GM12873 (cell line): ENCODE results near the gene KRTAP4-8.
"Not testable (repeated sequence)": the region's sequence is repeated elsewhere in the genome, so short reads cannot be mapped to it uniquely, and the experiment has no call there.

Experiments
- TF ChIP-seq, protein P1 (sequence below): IDR thresholded peaks from 2 replicates; pipeline ENCODE4 v1.5.1; 2012; ENCODE audit warnings: low read depth, mild to moderate bottlenecking, moderate library complexity, low read length, control low read depth; ENCODE audit not compliant: insufficient read depth; ENCODE audit errors: missing control alignments

The KRTAP4-8 gene

DNA sequence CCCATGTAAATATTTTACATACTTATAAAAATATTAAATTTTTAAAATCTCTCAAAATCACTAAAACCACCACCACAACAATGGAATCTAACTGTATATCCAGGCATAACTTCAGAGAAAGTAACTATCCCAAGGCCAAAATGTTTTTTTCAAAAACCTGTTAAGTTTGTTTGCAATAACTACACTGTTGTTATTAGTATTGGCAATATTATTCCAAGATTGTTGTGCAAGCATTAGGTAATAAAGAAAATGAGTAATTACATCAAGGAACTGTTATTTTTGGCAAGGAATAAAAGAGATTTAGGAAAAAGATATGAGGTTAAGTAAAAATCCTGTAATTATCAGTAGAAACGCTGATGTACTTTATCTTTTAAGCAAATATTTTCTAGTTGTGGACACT lies 29.4 kb upstream of the KRTAP4-8 start:
- TF ChIP-seq, protein P1, sequence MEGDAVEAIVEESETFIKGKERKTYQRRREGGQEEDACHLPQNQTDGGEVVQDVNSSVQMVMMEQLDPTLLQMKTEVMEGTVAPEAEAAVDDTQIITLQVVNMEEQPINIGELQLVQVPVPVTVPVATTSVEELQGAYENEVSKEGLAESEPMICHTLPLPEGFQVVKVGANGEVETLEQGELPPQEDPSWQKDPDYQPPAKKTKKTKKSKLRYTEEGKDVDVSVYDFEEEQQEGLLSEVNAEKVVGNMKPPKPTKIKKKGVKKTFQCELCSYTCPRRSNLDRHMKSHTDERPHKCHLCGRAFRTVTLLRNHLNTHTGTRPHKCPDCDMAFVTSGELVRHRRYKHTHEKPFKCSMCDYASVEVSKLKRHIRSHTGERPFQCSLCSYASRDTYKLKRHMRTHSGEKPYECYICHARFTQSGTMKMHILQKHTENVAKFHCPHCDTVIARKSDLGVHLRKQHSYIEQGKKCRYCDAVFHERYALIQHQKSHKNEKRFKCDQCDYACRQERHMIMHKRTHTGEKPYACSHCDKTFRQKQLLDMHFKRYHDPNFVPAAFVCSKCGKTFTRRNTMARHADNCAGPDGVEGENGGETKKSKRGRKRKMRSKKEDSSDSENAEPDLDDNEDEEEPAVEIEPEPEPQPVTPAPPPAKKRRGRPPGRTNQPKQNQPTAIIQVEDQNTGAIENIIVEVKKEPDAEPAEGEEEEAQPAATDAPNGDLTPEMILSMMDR = no peak

DNA sequence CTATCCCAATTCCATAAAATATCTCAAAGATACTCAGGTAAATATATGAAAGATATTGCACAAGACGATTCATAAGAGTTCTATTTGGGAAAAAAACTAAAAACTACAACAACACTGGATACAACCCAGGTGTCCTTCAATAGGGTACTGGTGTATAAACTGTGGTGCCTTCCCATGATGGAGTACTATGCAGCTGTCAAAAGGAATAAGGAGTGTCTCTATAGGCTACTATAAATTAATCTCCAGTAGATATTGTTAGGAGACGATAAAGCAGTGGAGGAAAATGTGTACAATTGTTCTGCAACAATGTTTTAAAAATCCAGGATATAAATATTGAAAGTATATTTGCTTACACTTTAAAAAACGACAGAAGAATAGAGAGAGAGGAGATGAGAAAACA lies 28.5 kb upstream of the KRTAP4-8 start:
- TF ChIP-seq, protein P1 = no peak

DNA sequence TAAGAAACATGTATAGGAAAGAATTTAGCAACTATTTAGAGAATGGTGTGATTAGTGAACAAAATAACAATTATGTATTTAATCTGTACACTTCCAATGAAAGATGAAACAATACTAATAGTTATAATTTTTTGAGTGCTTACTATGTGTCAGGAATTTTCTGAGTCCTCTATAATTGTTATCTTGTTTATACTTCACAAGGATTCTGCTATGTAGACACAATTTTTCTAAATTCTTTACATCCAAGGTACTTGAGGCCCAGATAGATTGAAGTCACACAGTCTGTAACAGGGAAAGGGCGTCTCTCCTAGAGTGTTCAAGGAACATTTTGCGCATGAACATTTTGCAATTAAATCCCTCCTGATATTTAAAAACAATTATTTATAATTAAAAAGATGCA lies 27.1 kb upstream of the KRTAP4-8 start:
- TF ChIP-seq, protein P1 = no peak

DNA sequence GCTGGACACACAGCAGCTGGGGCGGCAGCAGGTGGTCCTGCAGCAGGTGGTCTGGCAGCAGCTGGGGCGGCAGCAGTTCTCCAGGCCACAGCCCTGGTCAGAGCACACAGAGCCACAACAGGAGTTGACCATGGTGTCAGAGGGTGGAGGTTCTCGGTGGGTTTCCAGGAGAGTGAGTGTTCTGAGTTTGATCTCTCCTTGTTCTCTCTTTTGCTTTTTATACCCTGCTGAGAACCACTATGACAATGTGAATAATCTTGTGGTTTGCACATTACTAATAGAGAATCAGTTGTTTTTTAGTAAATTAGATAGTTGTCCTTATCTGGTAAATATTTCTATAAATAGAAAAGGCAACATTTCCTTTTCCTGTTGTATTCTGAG lies 26.0 kb upstream of the KRTAP4-8 start, which contains the start of gene KRTAP4-12:
KRTAP4-12 (minus strand) TSS at position 192 of the 381 bp plus-strand sequence; CDS start at position 132, 60 bp downstream.
- TF ChIP-seq, protein P1 = not testable (repeated sequence)

DNA sequence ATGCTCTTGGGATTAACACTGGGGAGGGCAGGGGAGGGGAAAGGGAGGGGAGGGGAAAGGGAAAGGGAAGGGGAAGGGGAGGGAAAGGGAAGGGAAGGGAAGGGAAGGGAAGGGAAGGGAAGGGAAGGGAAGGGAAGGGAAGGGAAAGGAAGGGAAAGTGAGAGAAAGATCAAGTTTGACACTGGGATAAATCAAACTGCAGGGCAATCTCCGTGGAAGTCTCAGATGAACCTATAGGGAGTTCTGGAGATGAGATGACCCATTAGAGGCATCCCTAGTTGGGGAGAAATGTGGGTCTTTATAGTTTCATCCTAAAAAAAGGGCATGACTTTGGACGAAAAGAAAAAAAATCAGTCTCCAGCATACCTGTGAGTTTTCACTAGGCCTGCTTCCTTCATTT lies 23.8 kb upstream of the KRTAP4-8 start:
- TF ChIP-seq, protein P1 = no peak

DNA sequence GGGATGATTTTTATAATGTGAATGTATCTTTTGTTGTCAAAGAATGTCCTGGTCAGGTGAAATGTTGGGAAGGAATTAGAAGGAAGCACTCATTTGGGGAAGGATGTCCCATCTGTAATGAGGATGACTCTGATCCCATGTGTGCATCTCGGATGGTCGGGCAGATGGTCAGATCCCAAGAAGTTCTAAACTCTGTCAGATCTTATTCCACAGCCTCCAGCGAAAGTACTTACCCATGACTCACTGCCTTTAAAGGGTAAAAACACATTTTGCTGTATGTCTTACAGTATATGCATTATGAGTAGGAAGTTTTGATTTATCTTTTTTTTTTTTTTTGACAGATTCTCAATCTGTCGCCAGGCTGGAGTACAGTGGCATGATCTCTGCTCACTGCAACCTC lies 20.8 kb upstream of the KRTAP4-8 start:
- TF ChIP-seq, protein P1 = no peak

DNA sequence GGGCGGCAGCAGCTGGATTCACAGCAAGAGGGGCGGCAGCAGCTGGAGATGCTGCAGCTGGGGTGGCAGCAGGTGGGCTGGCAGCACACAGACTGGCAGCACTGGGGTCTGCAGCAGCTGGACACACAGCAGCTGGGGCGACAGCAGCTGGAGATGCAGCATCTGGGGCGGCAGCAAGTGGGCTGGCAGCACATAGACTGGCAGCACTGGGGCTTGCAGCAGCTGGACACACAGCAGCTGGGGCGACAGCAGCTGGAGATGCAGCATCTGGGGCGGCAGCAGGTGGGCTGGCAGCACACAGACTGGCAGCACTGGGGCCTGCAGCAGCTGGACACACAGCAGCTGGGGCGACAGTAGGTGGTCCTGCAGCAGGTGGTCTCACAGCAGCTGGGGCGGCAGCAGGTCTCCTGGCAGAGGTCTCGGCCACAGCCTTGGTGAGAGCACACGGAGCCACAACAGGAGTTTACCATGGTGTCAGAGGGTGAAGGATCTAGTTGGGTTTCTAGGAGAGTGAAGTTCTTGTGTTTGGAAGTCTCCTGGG lies 20.0 kb upstream of the KRTAP4-8 start, which contains the start of gene KRTAP4-11:
KRTAP4-11 (minus strand) TSS at position 528 of the 541 bp plus-strand sequence; CDS start at position 470, 58 bp downstream.
- TF ChIP-seq, protein P1 = not testable (repeated sequence)
